Hepatocyte (in vitro differentiated cells): ENCODE measurements around the gene UBXN2A.

Experiments
- EZH2 ChIP-seq: fragments of 200-600 bp; sonication (generic); IDR thresholded peaks from 2 replicates; pipeline ENCODE4 v1.6.1; 2016; ENCODE audit warnings: antibody characterized with exemption, mild to moderate bottlenecking, borderline replicate concordance
- EZH2phosphoT487 ChIP-seq: fragments of 200-600 bp; sonication (generic); IDR thresholded peaks from one replicate; pipeline ENCODE4 v1.6.1; 2018; ENCODE audit warnings: antibody characterized with exemption, mild to moderate bottlenecking, low read depth, moderate library complexity; ENCODE audit not compliant: unreplicated experiment, severe bottlenecking
- TF ChIP-seq, protein P1 (sequence below): fragments of 200-600 bp; sonication (generic); IDR thresholded peaks from 2 replicates; pipeline ENCODE4 v1.5.1; 2016; ENCODE audit warnings: antibody characterized with exemption, mild to moderate bottlenecking; ENCODE audit not compliant: poor library complexity

DNA sequence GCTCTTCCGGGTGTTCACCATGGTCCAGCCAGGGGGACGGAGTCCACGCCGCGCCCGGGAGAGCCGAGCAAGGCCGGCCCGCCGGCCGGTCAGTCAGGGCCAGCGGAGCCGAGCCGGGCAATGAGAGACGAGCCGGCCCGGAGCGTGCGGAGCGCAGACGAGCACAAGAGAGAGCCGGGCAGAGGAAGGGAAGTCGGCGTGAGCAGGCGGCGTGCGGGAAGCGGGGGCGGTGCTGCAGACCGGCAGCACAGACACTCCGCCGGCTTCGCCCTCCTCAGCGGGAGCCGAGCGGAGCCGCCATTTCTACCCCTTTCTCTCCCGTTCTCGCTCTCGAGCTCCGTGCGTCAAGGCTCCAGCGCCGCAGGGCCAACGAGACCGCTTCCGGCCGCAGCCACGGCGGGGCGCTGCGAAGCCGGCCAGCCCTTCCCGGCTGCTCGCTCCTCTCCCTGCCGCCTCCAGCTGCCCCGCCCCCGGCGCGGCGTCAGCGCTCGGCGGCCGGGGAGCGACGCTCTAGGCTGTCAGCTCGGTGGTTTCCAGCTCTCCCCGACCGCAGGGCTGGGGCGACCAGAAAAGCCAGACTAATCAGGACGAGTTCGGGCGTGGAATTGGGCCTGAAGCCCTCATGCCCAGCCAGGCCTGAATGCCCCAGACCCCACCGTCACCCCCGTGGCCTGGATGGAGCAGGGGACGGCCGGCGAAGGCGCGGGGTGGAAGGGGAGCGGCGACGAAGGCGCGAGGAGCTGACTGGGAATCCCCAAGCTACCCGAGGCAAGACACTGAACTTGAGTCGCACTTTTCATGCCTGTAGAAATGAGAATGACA lies 13.3 kb upstream of the UBXN2A start, which contains the start of gene ATAD2B:
- TF ChIP-seq, protein P1, sequence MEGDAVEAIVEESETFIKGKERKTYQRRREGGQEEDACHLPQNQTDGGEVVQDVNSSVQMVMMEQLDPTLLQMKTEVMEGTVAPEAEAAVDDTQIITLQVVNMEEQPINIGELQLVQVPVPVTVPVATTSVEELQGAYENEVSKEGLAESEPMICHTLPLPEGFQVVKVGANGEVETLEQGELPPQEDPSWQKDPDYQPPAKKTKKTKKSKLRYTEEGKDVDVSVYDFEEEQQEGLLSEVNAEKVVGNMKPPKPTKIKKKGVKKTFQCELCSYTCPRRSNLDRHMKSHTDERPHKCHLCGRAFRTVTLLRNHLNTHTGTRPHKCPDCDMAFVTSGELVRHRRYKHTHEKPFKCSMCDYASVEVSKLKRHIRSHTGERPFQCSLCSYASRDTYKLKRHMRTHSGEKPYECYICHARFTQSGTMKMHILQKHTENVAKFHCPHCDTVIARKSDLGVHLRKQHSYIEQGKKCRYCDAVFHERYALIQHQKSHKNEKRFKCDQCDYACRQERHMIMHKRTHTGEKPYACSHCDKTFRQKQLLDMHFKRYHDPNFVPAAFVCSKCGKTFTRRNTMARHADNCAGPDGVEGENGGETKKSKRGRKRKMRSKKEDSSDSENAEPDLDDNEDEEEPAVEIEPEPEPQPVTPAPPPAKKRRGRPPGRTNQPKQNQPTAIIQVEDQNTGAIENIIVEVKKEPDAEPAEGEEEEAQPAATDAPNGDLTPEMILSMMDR: peak; percentile 90
- TF ChIP-seq EZH2: no peak
- TF ChIP-seq EZH2phosphoT487: no peak
